ENCODE results near the gene LDLRAD3.
A peak's percentile ranks its signal among the peaks of the same experiment; 100 is the strongest.

- TF ChIP-seq POLR2AphosphoS5 (IDR thresholded peaks at IDR 0.05): peak; percentile 99
- no peak for TF ChIP-seq POLR2A (IDR thresholded peaks at IDR 0.05)
Measured at GRCh38 chr11:35907648-35908431, 36.0 kb upstream of the LDLRAD3 start.

Measured in prostate gland (tissue), 1 donor.